HG02973 (cell line): ENCODE data around the gene DCHS1.
A peak's percentile ranks its signal among the peaks of the same experiment; 100 is the strongest.

Experiments
- ATAC-seq: cut with Tn5 transposase; IDR thresholded peaks from one replicate; pipeline ENCODE4 v1.9.1; 2021; ENCODE audit warnings: moderate library complexity; ENCODE audit not compliant: unreplicated experiment

The DCHS1 gene

GRCh38 chr11:6646918-6647679, 8.5 kb downstream of the DCHS1 start:
- ATAC-seq = peak; percentile 91

- ATAC-seq = peak; percentile 3
Observed at GRCh38 chr11:6646576-6646917, 9.1 kb downstream of the DCHS1 start.

- no peak for ATAC-seq
Observed at GRCh38 chr11:6646071-6646470, 9.5 kb downstream of the DCHS1 start.

DNA sequence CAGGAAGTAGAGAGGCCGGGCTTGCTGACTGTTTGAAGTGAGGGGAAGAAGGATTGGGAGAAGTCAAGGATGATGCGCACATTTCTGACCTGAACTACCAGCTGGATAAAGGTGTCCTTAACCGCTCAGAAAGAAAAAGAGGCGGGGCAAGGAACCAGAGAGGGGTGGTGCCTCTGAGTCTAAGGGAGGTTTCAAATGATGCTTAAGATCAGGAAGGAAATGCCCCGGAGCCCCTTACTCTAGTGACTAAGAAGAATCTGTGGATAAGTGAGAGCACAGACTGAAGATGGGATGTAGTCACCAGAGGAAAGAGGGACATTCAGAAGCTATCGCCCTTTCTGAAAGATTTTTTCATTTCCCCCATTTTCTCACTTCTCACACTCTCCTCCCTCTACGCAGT, 12.7 kb downstream of the DCHS1 start:
- ATAC-seq = no peak

DNA sequence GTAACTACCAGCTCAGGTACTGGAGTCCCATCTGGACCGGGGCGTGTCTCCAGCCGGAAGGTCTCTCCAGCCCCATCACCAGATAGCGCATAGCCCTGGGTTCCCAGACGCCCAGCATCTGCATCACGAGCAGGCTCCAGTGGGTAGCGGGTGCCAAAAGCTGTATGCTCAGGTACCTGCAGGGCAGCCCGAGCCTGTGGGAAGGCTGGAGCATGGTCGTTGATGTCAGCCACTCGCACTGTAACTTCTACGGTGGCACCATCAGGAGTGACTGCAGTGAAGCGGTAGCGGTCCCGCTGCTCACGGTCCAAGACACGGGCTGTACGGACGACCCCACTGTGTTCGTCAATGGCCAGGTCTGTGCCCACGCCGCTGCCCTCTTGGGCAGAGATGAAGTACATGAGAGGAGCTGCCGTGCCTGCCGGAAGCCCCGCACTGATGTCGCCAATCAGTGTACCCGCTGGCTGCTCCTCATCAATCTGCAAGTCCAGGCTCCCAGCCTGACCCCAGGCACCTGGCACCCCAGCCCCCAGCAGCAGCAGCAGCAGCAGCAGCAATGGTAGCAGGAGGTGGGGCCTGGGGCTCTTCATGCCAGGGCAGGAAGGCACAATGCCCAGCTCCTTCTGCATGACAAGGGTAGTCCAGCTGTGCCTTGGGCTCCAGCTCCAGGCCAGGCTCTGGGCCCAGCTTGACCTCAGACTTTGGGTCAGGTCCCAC, 14.5 kb downstream of the DCHS1 start:
- no peak for ATAC-seq

DNA sequence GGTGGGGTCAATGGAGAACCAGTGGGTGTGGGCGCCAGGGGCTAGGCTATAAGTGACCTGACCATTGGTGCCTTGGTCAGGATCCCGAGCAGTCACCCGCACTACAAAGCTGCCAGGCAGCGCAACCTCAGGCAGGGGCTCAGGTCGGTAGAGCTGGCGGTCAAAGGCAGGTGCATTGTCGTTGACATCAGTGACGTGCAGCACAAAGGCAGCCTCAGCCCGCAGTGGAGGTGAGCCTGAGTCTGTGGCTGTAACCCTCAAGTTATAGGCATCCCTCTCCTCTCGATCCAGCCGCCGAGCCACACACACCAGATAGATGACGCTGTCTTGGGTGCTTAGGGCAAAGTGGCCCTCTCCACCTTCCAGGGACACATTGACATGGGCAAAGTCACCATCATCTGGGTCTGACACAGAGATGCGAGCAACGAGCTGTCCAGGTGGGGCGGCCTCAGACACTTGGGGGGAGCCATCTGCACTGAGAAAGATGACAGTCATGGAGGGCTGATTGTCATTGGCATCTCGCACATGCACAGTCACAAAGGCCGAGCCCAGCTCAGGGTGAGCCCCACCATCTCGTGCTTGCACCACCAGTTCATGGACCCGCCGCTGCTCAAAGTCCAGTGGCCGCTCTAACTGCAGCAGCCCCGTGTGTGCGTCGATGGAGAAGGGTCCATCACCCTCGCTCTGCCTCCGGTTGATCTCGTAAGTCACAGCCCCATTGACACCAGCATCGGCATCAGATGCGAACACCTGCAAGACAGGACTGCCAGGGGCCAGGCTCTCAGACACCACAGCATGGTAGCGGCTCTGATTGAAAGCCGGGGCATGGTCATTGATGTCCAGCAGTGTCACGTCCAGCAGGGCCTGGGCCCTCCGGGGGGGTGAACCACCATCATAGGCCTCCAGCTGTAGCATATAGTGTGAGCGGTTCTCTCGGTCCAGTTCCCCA, 15.3 kb downstream of the DCHS1 start:
- no peak for ATAC-seq

DNA sequence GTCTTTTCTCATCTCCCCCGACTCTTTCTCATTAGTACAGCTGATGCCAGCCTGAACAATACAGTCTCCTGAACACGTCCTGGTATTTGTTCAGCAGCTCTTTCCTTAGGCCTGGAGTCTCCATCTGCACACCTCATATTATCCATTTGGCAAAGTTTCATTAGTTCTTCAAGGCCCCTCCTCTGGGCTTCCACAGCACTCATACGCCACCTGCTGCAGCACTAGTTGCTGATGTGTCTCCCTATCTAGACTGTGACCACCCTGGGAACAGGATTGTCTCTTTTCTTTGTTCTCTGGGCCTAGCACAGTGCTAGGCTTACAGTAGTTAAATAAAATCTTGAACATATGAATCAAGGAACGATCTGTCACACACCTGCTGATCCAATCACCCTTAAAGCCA, 17.2 kb downstream of the DCHS1 start:
- ATAC-seq = no peak

DNA sequence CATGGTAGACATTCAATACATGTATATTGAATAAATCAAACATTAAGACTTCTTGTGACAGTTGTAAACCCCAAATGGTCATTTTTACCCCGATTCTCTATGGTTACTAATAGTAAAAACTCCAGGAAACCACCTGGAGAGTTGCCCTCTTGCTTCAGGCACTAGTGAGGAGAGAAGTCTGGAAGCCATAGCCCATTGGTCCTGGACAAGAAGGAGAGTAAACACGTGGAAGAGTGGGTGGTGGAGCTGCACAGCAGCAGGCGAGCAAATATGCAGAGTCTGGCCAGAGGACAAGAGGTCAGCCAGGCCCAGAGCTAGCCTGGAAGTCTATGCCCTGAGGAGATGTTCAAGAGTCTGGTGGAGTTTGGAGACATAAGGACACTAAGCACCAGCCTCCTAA, 17.7 kb downstream of the DCHS1 start:
- ATAC-seq = no peak

DNA sequence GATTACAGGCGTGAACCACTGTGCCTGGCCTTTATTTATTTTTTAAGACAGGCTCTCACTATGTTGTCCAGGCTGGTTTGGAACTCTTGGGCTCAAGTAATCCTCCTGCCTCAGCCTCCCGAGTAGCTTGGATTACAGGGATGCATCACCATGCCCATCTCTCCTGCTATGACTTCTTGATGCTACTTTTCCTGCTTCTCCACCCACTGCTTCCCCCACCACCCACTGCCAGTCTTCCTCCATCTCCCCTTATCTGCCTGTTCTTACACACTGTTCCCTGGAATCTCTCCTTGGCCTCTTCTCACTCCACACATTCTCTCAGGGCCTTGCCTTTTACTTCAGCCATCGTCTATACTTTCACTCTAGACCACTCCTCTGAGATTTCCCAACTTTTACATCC, 19.1 kb downstream of the DCHS1 start:
- no peak for ATAC-seq

- ATAC-seq = no peak
Observed at GRCh38 chr11:6635082-6635932, 20.3 kb downstream of the DCHS1 start.

GRCh38 chr11:6634534-6634933, 21.1 kb downstream of the DCHS1 start:
- no peak for ATAC-seq

- ATAC-seq = no peak
Observed at GRCh38 chr11:6633422-6634408, 21.9 kb downstream of the DCHS1 start.

DNA sequence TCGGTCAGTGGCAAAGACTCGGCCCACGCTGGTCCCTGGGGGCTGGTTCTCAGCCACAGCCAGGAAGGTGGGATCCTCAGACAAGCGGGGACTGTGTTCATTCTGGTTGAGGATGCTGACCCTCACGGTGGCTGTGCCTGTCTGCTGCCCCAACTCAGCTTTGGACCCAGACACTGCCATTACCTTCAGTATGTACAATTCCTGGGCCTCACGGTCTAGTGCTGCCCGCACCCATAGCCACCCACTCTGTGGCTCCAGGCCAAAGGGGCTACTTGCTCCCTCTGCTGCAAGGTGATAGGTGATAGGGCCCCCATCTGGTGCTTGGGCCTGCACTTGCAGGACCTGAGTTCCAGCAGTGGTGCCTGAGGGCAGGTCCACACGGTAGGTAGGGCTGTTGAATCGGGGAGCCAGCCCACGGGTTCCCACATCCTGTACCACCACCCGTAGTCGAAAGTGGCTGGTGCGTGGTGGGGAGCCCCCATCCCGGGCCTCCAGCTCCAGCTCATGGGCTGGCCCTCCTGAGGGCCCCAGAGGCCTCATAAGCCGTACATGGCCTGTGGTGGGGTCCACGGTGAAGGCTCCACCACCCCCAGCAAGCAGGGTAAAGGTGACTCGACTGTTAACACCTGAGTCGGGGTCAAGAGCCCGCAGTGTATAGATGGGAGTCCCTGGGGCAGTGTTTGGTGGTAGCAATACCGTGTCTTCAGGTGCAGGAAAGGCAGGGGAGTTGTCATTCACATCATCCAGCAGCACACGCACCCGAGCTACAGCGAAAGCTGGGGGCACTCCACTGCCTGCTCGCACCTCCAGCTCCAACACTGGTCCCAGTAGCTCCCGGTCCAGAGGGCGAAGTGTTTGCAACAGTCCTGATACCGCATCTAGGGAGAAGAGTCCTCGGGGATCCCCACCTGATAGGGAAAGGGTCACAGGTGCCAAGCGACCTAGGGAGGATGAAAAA, 23.2 kb downstream of the DCHS1 start:
- no peak for ATAC-seq

- ATAC-seq = no peak
Observed at GRCh38 chr11:6631361-6631890, 24.2 kb downstream of the DCHS1 start.

- no peak for ATAC-seq
Observed at GRCh38 chr11:6630632-6631291, 24.8 kb downstream of the DCHS1 start.

DNA sequence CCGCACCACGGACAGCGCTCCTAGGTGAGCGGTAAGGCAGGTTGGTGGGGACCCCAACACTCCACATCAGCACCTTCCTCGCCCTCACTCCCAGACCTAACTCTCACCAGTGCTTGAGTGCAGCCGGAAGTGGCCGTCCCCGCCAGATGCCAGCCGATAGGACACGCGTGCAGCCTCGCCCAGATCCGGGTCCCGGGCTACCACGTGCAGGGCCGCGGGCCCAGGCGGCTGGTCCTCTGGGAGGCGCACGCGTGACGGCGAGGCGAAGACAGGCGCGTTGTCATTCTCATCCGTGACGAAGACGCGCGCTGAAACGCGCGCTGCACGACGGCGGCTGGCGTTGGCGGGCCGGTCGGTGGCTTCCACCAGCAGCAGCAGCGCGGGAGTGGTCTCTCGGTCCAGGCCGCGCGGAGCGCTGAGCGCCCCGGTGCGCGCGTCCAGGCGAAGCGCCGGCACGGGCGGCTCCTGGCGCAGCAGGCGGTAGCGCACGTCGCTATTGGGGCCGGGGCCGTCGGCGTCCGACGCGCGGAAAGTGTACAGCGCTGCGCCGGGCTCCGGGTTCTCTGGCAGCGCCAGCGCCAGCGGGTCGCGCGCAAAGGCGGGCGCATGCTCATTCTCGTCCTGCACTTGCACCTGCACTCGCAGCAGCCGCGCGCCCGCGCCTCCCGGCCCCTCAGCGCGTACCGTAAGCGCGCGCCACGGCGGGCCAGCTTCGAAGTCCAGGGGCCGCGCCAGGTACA, 25.5 kb downstream of the DCHS1 start:
- no peak for ATAC-seq

- ATAC-seq = no peak
Observed at GRCh38 chr11:6629573-6629891, 26.1 kb downstream of the DCHS1 start.
